HG03103 (cell line): Measurements from ENCODE around the gene TTC21A.
"Not testable (repeated sequence)": the region's sequence is repeated elsewhere in the genome, so short reads cannot be mapped to it uniquely, and the experiment has no call there.

Source experiments
- ATAC-seq: cut with Tn5 transposase; IDR thresholded peaks from one replicate; pipeline ENCODE4 v1.9.1; 2021; ENCODE audit warnings: low read depth; ENCODE audit not compliant: unreplicated experiment

The TTC21A gene

DNA sequence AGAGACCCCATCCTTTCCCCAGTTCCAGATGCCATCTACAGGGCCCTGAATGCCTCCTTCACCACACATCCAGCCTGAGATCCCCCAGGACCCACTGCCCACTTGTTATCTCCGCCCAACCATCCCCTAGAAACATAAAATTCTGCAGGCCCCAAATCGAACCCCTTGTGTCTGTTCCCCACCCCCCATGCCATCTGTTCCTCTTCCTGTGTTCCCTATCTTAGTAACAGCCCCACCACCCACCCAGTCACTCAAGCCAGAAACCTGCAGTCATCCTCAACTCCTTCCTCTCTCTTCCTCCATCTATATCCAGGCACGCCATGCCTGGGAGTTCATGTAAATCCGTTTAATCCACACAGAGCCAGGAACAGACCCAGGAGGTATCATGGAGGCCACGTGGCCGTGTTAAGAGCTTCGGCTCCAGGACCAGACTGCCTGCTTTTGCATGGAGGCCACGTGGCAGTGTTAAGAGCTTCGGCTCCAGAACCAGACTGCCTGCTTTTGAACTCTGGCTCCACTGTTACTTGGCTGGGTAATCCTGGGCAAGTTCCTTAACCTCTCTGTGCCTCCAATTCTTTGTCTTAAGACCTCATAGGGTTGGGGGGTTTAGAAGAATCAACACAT is 41.1 kb downstream of the TTC21A start:
- no peak for ATAC-seq

DNA sequence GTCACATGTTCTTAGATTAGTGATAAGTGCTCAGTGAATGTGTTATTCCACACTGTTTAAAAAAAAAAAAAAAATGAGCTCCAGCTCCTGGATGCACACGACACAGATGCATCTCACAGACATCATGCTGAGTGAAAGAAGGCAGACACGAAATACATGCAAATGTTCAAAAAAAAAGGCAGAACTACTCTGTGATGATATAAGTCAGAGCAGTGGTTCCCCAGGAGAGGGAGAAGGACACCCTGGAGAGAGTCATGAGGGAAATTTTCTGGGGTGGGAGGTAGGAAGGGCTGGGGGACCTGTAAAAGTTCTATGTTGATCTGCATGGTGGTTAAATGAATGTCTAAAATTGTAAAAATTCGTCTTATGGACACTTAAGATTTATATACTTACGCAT is 41.6 kb downstream of the TTC21A start:
- ATAC-seq = no peak

DNA sequence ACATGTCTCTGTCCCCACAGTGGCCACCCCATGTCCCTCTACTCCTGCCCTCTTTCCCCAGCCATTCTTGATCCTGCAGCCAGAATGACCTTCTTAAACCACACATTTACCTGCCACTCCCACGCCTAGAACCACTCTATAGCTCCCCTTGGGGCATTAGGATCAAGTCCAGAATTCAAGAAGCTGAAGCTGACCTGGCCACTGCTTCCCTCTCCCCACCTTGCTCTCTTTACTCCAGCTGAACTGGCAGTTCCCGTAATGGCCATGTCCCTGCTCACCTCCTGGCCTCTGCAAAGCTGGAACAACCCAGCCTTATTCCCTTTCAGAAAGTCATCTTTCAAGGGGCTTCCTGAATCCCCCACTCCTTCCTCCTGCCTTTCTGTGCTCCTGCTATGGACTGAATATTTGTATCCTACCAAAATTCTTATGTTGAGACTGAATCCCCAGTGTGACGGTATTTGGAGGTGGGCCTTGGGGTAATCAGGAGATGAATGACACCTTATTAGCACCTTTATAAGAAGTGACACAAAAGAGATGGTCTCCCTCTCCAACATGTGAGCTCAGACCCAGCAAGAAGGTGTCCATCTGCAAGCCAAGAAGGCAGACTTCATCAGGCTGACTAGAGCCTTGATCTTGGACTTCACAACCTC is 42.1 kb downstream of the TTC21A start:
- ATAC-seq = no peak

DNA sequence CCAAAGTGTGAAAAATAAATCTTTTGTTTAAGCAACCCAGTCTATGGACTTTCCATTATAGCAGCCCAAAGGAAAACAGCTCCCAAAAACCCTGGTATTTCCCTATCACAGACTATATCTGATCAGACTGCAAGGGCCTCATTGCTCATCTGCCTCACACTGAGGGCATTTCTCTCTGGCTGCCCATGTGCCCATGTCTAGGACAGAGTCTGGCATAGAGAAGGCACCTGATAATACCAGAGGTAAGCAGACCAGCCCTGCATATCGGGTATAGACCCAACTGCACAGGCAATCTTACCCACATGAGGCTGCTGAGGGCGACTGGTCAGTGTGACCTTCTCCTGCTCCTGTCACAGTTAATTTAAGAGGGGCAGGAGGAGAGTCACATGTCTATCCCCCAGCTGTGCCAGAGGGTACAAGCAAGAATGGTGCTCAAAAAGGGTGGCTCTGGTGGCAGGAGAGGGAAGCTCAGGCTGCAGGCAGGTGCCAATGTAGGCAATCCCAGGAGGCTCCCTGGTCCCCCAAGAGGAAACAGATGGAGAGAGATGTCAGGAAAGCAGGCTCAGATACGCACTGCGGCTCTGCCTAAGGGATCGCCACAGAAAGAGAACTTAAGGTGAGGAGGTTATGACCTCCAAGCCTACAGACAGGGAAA is 42.8 kb downstream of the TTC21A start:
- no peak for ATAC-seq

DNA sequence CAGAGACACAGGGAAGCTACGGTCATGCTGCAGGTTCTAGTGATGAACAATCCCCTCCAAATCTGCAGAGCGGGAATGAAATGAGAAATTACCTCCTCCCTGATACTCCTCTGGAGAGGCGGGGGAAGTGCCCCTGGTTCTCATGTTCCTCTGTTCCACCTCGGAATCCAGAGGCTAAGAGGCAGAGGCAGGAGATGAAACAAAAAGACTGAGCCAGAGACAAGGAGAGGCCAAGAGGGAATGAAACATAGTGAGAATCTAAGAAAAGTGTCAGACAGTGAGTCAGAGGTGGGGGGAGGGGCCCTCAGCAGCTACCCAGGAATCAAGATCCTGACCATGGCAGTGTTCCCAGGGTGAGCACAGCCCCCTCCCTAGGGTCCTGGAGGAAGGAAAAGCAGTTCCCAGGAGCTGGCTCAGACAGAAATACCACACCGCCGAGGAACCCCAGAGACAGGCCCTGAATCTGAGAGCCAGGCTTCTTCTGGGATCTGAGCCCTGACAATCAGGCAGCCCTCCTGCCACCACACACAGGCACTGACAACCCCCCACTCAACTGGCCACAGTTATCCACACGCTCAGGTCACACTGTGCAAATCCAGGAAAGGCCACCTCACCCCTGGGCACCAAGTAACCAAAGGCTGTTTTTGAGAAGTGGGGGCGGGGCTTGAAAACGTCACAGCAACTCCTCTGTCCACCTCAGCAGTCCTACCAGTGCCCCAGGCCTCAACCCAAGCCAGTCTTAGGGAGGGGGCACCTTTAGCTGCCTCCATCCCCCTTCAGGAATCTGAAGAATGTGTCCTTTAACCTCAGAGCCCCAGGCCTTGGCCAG is 43.5 kb downstream of the TTC21A start:
- no peak for ATAC-seq

DNA sequence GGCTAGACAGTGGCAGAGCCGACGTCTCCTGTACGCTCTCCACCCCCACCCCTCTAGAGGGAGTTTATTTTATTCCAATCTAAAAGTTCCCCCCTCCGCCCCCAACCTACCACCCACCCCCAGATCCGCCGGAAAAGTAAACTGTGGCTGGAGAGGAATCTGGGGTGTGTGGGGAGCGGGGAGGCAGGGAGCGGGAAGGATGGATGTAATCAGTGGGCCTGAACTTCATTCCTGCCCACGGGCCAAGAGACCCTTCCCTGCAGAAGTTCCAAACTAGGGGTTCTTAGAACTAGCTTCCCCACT is 46.4 kb downstream of the TTC21A start:
- ATAC-seq = no peak

DNA sequence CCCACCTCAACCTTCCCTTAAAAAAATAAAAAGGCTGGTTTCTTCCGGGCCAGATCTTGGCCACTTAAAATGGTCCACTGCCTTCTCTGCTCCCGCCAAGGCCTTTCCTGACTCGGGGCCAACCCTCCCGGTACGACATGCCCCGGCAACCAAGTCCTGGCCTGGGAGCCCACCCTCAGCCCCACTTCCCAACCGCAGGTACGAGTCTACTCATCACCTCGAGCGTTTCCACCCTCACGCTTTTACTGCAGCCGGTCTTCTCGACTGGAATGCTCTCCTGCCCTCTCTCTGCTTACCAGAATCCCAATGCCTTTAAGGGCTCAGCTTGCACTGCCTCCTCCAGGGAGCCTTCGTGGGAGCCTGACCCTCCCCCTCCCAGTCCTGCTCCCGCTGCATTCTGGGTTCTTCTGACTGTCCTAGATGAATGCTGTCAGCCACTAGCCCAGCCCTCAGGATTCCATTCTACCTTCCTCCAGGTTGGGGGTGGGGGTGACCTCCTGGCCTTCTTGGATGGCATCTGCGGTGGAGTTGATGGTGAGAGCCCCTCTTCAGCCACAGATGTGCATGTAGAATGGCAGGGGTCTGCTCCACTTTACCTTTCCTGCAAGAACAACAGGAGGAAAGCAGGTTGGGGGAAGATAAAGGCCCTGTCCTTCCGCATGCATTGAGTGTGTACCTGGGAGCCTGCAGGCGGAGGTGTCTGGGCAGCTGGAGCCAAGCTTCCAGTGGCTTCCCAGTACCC is 47.0 kb downstream of the TTC21A start:
- no peak for ATAC-seq

DNA sequence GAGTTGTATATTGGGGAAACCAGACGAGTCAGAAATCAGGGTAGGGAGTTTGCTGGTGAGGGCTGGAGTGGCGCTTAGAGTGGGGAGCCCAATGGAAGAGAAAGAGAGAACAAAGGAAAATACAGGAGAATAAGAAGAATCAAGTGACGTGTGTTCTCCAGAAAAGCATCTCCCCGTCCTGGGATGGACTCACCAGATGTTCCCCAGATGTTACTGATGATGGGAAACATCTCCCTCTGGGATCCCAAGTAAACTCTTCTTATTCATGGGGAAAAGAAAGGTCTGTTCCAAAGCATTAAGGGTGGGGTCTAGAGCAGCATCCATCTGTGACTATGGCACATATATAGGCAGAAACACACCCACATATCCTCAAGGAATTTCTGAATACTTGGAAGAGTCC is 48.9 kb downstream of the TTC21A start:
- ATAC-seq = no peak

DNA sequence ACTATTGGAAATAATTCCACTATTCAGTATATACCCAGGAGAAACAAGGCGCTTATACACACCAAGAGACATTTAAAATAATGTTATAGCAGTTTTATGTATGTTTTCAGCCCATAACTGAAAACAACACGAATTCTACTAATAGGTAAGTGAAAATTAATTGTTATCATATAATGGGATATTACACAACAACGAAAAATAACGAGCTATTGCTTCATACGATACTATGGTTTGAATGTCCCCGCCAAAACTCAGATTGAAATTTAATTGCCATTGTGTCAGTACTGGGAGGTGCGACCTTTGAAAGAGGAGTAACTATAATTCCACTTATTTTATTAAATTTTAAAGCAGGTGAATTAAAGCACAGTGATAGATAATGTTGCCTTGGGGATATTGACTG is 49.9 kb downstream of the TTC21A start:
- ATAC-seq = no peak

DNA sequence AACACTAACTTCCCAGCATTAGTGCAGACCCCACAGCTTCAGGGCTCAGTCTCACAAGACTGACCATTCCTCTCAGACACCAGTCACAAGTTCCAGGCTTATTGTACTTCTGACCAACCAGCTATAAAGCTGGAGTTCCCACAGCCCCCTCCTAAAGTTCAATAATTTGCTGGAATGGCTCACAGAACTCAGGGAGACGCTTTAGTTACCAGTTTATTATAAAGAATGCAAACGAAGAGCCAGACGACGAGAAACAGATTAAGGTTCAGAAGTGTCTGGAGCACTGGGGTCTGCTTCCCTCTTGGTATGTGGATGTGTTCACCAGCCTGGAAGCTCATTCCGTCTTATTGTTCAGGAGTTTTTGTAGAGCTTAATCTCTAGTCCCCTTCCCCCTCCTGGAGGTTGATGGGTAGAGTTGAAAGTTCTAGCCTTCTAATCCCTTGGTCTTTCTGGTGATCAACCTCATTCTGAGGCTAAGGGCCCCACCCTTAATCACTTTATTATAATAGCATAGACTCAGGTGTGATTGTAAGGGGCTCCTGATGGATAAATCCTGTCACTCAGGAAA is 50.8 kb downstream of the TTC21A start:
- ATAC-seq = no peak

DNA sequence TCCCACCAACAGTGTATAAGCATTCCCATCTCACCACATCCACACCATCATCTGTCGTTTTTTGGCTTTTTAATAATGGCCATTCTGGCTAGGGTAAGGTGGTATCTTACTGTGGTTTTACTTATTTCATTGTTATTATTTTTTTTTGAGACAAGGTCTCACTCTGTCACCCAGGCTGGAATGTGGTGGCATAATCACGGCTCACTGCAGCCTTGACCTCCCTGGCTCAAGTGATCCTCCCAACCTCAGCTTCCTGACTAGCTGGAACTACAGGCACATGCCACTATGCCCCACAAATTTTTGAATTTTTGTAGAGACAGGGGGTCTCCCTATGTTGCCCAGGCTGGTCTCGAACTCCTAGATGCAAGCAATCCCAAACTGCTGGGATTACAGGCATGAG is 56.9 kb downstream of the TTC21A start:
- ATAC-seq = no peak

DNA sequence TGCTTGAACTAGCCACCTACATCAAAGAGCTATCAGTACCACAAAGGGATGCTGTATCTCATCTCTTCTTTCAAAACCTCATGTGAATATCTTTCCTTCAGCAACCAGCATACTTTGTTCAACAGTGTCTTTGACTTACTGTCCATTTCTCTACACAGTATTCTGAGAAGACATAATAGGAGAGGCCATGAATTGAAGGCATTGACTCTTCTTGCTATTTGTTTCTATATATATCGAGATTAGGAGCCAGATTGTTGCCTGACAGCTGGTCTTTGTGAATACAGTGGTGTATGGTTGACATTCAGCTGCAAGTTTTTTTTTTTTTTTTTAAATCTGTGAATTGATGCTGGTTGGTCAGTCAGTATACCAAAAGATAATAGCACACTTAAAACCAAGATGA is 58.0 kb downstream of the TTC21A start:
- no peak for ATAC-seq

DNA sequence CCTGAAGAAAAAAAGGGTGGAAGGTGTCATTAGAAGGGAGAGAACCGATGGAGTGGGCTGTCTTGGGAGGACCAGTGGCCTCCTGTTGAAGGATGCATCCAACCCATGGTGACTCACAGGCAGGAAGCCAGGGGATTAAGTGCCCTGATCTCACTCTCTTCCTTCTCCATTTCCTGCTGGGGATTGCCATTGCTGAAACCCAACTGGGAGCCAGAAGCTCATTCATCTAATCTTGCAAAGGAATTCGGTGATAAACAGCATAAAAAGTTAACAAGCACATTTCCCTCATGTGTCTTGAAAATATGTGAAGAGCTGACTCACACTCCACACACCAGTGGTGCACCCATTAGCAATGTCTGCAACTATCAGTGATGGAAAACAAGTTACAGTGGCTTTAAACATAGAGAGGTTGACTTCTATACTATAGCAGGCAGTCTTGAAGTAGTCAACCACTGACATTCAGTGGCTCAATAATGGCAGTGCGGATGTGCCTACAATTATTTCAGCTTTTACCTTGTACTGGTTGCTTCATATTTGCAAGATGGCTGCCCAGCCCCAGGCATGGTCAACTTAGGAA is 58.7 kb downstream of the TTC21A start:
- ATAC-seq = no peak

DNA sequence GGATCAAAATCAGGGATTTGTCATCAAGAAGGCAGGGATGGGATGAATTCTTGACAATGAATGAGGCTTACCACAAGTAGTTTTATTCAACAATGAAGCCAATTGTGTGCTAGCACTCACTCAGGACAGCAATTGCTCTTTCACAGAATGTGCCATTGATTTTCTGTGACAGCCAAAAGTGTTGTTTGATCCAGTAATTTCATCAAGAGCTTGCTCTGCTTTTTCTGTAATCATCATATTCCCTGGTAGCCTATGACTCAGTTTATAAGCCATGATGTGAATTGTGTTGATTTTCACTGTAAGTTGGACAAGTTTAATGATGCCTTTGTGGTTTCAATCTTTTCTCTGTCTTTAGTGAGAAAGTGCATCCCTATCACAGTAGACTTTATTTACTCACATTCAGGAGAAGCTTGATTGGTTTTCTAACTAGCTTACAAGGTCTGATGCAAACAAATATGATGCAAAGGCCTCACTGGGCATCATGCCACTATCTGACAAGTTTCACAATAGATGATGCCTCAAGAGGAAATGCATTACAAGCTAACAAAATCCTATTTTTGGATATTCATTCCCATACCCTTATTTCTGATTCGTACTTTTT is 59.6 kb downstream of the TTC21A start:
- no peak for ATAC-seq

DNA sequence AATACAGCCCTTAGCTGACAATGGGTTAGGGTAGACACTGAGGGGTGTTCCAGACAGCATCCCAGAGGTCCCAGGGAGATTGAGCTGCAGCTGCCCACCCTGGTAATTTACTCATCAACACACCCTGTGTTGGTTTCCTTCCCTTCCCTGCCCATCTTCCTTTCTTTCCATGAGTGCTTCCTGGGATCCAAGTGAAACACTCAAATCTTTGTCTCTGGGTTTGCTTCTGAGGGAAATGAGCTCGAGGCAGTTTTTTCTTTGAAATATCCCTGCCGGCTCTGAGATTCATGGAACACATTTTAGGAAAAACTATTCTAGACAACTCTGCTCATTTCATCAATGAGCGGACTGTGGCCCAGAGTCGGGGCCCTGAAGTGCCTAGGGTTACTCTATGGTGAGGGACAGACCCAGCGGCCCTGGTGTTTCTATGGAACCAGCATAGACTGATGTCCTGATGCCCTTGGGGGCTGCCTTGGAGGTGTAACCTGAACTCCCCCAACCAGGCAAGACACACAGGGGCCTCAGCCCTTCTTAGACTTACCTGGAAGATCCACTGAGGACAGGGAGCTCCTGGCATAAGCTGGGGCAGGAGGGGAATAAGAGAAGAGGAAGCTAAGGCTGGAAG is 60.8 kb downstream of the TTC21A start:
- no peak for ATAC-seq

DNA sequence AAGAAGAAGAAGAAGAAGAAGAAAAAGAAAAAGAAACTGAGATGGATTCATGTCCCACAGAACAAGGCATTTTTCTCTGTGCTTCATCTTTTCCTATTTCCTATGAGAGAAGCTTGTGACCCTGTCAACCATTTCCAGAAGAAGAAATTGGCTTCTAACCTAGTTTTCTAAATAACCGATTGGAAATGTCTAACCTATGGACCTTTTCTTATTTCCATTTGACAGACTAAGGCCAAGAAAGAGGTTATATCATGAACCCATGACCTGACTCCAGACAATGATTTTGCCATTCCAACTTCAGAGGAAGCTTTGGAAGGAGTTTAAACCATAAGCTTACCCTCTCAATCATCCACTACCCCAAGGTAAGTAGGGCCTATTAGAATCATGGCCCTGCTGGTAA is 62.2 kb downstream of the TTC21A start:
- ATAC-seq = no peak

DNA sequence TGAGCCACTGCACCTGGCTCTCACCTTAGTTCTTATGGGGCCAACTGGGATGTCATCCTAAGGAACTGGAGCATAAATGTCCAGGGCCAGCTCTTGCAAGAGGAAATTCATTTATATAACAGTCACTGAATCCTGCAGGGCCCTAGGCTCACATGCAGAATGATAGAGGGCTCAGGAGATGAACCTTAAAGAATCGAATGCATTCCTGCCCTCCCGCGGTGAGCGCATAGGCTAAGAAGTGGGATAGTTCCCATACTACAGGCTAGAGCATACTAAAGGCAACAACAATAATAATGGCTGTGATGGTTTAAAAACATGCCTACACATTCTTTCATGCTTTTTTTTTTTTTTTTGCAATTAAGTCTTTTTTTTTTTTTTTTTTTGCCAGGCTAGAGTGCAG is 63.0 kb downstream of the TTC21A start:
- ATAC-seq = no peak

DNA sequence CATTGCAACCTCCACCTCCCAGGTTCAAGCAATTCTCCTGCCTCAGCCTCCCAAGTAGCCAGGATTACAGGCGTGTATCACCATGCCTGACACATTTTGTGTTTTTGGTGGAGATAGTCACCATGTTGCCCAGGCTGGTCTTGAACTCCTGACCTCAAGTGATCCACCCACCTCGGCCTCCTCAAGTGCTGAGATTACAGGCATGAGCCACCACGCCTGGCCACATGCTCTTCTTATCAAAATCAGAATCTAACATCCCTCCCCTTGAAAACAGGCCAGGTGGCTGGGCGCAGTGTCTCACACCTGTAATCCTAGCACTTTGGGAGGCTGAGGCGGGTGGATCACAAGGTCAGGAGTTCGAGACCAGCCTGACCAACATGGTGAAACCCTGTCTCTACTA is 63.4 kb downstream of the TTC21A start:
- not testable (repeated sequence) for ATAC-seq

DNA sequence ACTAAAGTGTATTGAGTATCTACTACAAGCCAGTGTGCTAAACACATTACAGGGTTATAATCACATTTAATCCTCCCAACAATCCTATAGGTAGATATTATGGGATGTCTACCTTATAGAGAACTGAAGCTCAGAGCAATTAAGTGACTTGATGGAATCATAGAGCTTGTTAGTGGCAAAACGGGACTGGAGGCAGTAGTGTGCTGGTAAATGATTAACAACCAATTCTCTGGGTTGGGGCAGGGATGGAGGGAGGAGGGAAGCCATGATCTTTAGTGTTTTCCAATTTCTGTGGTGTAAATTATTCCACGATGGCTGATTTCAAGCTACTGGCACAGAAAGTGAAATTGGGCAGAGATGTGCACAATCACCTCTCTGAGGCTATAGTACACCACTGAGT is 64.4 kb downstream of the TTC21A start:
- no peak for ATAC-seq
